GM15510 (cell line): ENCODE results near the gene LARP1.

Experiments
- POLR2A ChIP-seq: IDR thresholded peaks from 3 replicates; pipeline ENCODE4 v1.6.1; 2011; ENCODE audit warnings: borderline replicate concordance; ENCODE audit not compliant: insufficient read length; ENCODE audit errors: extremely low read depth

Gene LARP1

DNA sequence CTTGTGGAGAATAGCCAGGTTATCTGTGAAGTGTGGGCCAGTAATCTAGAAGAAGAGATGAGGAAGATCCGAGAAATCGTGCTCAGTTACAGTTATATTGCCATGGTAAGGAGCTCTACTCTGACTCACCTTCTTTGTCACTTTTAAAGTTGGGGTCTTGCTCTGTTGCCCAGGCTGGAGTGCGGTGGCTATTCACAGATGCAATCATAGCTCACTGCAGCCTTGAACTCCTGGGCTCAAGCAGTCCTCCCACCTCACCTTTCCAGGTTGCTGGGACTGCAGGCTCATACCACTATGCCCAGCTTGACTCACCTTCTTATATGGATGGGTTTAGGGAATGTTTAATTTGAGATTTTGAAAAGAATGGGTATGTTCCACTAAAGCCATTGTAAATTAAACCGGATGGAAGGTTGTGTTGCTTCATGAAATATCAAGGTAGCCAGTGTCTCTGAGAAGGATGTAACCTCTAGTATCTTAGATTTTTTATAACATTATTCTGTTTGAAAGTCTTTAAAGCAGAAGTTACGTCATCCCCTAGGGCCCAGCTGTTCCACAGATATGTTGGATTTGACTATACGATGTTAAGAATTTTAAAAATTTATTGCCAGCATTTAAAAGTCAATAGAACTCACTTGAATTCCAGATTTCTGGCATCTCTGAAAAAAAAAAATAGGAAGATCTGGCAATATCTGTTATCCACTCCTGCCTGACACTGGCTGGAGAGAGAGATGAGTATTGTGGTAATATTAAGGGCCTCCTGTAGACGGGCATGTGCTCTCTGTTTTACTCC lies 108.3 kb downstream of the LARP1 start:
- no peak for TF ChIP-seq POLR2A

GRCh38 chr5:154865466-154866184 lies 110.4 kb downstream of the LARP1 start:
- TF ChIP-seq POLR2A = no peak

GRCh38 chr5:154866841-154867240 lies 111.7 kb downstream of the LARP1 start:
- TF ChIP-seq POLR2A = no peak
